GM12878 (cell line): ENCODE data around the gene CCDC110. TPM values are rescaled to one million over a fixed set of nuclear protein-coding genes. Genes with fewer than 3 reads are reported as not detected.

Experiments used
- polyA plus RNA-seq, 11 experiments: library from polyadenylated mRNA; depleted of rRNA in 4 of 11; unstranded in 6 of 11; stranded (reverse) in 5 of 11; fragments of >200 nt; fragmentation: Nextera tagmentation in 4 of 11; fragmentation: Illumina TruSeq in 1 of 11; extraction: Ambion mirVana in 4 of 11; extraction: Trizol in 1 of 11; gene quantifications; 1 replicate in 1 of 11; 2 replicates in 10 of 11; pipeline versions ENCODE4 v1.2.1 to v1.2.3, GENCODE V29; 2011 to 2016; ENCODE audit warnings: inconsistent platforms in 2 of 11, missing spikeins in 2 of 11, low read depth in 1 of 11
- small RNA-seq: library from RNA; depleted of rRNA; stranded (forward); fragments of <200 nt; gene quantifications from one replicate; pipeline ENCODE3, GENCODE V24; 2014
- total RNA-seq, 4 experiments: library from RNA; depleted of rRNA in 3 of 4; stranded (reverse); fragments of >200 nt in 3 of 4; fragmentation: Illumina TruSeq in 1 of 4; extraction: Trizol in 1 of 4; gene quantifications; 2 replicates each; pipeline versions ENCODE4 v1.2.1 to v1.2.3, GENCODE V29; 2013 to 2021

Gene CCDC110
- total and polyA plus RNA-seq, 10 of the 15 experiments (the other 5 are each of a cell fraction or from before 2014, with no cell fraction given): 0.85 to 3.1 (median 2.1) TPM; not detected in 1

Small RNAs within 50 kb of the gene (small RNA-seq; reads per million reads assigned to genes)
- gene RF00019: not detected

Other genes with a start within 250 kb of the CCDC110 start
- 0.82 and 0.85 TPM in 2 replicates for gene LRP2BP, start 75.8 kb downstream of the CCDC110 start, total RNA-seq (2014; rRNA removed)
- 0.55 and 0.81 TPM in 2 replicates for gene LRP2BP, start 75.8 kb downstream of the CCDC110 start, total RNA-seq (2014; rRNA removed; fragmentation: Illumina TruSeq; extraction: Trizol)
- 0.48 and 0.62 TPM in 2 replicates for gene LRP2BP, start 75.8 kb downstream of the CCDC110 start, total RNA-seq (2021)
- gene LRP2BP, start 75.8 kb downstream of the CCDC110 start, polyA plus RNA-seq (2011; rRNA removed): 1.2 and 2.3 TPM in 2 replicates
- 0.16 and 0.29 TPM in 2 replicates for gene LRP2BP, start 75.8 kb downstream of the CCDC110 start, polyA plus RNA-seq (2014; fragmentation: Illumina TruSeq; extraction: Trizol)
- gene LRP2BP, start 75.8 kb downstream of the CCDC110 start, polyA plus RNA-seq (2014; fragmentation: Nextera tagmentation; extraction: Ambion mirVana): 1 to 10 TPM; 1.5 to 2.3 TPM
- gene LRP2BP, start 75.8 kb downstream of the CCDC110 start, polyA plus RNA-seq (2014; rRNA removed): 0.27 and 0.39 TPM in 2 replicates
- 1 to 10 TPM; 4.5 to 5.2 TPM for gene LRP2BP, start 75.8 kb downstream of the CCDC110 start, polyA plus RNA-seq (2016; fragmentation: Nextera tagmentation; extraction: Ambion mirVana)
- 21.0 and 26.8 TPM in 2 replicates for gene ANKRD37, start 74.9 kb downstream of the CCDC110 start, total RNA-seq (2014; rRNA removed)
- 11.4 and 13.4 TPM in 2 replicates for gene ANKRD37, start 74.9 kb downstream of the CCDC110 start, total RNA-seq (2014; rRNA removed; fragmentation: Illumina TruSeq; extraction: Trizol)
- gene ANKRD37, start 74.9 kb downstream of the CCDC110 start, total RNA-seq (2021): 18.6 and 19.9 TPM in 2 replicates
- gene ANKRD37, start 74.9 kb downstream of the CCDC110 start, polyA plus RNA-seq (2011; rRNA removed): 67.9 and 80.1 TPM in 2 replicates
- gene ANKRD37, start 74.9 kb downstream of the CCDC110 start, polyA plus RNA-seq (2014; fragmentation: Illumina TruSeq; extraction: Trizol): 9.9 and 10.6 TPM in 2 replicates
- 10 to 100 TPM; 24.1 to 24.2 TPM for gene ANKRD37, start 74.9 kb downstream of the CCDC110 start, polyA plus RNA-seq (2014; fragmentation: Nextera tagmentation; extraction: Ambion mirVana)
- 23.5 and 32.2 TPM in 2 replicates for gene ANKRD37, start 74.9 kb downstream of the CCDC110 start, polyA plus RNA-seq (2014; rRNA removed)
- 10 to 100 TPM; 52.1 to 57.3 TPM for gene ANKRD37, start 74.9 kb downstream of the CCDC110 start, polyA plus RNA-seq (2016; fragmentation: Nextera tagmentation; extraction: Ambion mirVana)
- 31.6 and 35.9 TPM in 2 replicates for gene UFSP2, start 45.8 kb downstream of the CCDC110 start, total RNA-seq (2014; rRNA removed)
- gene UFSP2, start 45.8 kb downstream of the CCDC110 start, total RNA-seq (2014; rRNA removed; fragmentation: Illumina TruSeq; extraction: Trizol): 34.5 and 37.4 TPM in 2 replicates
- 23.3 and 25.4 TPM in 2 replicates for gene UFSP2, start 45.8 kb downstream of the CCDC110 start, total RNA-seq (2021)
- 53.1 and 91.4 TPM in 2 replicates for gene UFSP2, start 45.8 kb downstream of the CCDC110 start, polyA plus RNA-seq (2011; rRNA removed)
- gene UFSP2, start 45.8 kb downstream of the CCDC110 start, polyA plus RNA-seq (2014; fragmentation: Illumina TruSeq; extraction: Trizol): 34.2 and 54.4 TPM in 2 replicates
- gene UFSP2, start 45.8 kb downstream of the CCDC110 start, polyA plus RNA-seq (2014; fragmentation: Nextera tagmentation; extraction: Ambion mirVana): 10 to 100 TPM; 40.9 to 42.5 TPM
- 26.4 and 30.8 TPM in 2 replicates for gene UFSP2, start 45.8 kb downstream of the CCDC110 start, polyA plus RNA-seq (2014; rRNA removed)
- gene UFSP2, start 45.8 kb downstream of the CCDC110 start, polyA plus RNA-seq (2016; fragmentation: Nextera tagmentation; extraction: Ambion mirVana): 10 to 100 TPM; 49.0 to 51.5 TPM
- gene PDLIM3, start 63.8 kb upstream of the CCDC110 start, total RNA-seq (2014; rRNA removed): not detected in 2 replicates
- not detected in 2 replicates for gene PDLIM3, start 63.8 kb upstream of the CCDC110 start, total RNA-seq (2014; rRNA removed; fragmentation: Illumina TruSeq; extraction: Trizol)
- not detected in 2 replicates for gene PDLIM3, start 63.8 kb upstream of the CCDC110 start, total RNA-seq (2021)
- gene PDLIM3, start 63.8 kb upstream of the CCDC110 start, polyA plus RNA-seq (2011; rRNA removed): 0.08 and 0.10 TPM in 2 replicates
- gene PDLIM3, start 63.8 kb upstream of the CCDC110 start, polyA plus RNA-seq (2014; fragmentation: Illumina TruSeq; extraction: Trizol): not detected in 2 replicates
- under 1 TPM in 1 of 2 experiments, not detected in 1; 0.04 TPM for gene PDLIM3, start 63.8 kb upstream of the CCDC110 start, polyA plus RNA-seq (2014; fragmentation: Nextera tagmentation; extraction: Ambion mirVana)
- gene PDLIM3, start 63.8 kb upstream of the CCDC110 start, polyA plus RNA-seq (2014; rRNA removed): not detected in 2 replicates
- under 1 TPM in 1 of 2 experiments, not detected in 1; 0.43 TPM for gene PDLIM3, start 63.8 kb upstream of the CCDC110 start, polyA plus RNA-seq (2016; fragmentation: Nextera tagmentation; extraction: Ambion mirVana)